GM21526 (cell line): ENCODE data around the gene TANGO2.

Source experiments
- ATAC-seq: cut with Tn5 transposase; IDR thresholded peaks from one replicate; pipeline ENCODE4 v1.9.1; 2021; ENCODE audit warnings: moderate library complexity; ENCODE audit not compliant: unreplicated experiment, low FRiP score

The TANGO2 gene

DNA sequence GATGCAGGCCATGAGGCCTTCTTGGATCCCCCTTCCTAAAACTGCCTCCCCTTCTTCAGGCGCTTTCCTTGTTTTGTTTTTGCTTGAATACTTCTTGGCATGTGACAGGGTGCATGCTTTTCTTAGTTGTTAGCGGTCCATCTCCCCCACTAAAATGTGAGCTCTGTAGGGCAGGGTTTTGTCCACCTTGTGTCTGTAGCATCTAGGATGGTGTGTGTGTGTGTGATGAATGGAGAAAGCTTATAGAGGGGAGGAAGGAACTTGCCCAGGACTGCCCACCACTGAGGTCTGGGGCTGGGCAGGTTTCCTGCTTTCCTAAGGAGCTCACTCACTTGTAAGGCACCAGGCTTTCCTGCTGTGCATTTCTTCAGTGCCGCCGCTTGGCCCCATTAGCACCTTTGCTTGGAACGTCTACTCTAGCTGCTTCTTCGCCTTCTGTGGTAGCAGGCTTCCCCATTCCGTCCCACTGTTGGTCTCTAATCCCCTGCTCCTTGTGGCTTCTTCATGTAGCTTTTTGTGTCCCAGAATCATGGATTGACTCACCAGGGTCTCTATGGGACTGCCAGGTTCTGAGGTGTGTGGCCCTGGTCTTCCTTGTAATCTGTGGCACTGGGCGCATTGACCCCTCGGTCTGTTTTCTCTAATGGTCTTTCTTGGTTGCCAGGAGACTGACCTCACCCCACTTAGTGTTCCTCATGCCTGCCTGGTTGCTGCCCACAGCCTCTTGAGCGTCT lies 62.4 kb downstream of the TANGO2 start:
- ATAC-seq: no peak

- no peak for ATAC-seq
Measured at GRCh38 chr22:20083891-20084546, 63.1 kb downstream of the TANGO2 start.

DNA sequence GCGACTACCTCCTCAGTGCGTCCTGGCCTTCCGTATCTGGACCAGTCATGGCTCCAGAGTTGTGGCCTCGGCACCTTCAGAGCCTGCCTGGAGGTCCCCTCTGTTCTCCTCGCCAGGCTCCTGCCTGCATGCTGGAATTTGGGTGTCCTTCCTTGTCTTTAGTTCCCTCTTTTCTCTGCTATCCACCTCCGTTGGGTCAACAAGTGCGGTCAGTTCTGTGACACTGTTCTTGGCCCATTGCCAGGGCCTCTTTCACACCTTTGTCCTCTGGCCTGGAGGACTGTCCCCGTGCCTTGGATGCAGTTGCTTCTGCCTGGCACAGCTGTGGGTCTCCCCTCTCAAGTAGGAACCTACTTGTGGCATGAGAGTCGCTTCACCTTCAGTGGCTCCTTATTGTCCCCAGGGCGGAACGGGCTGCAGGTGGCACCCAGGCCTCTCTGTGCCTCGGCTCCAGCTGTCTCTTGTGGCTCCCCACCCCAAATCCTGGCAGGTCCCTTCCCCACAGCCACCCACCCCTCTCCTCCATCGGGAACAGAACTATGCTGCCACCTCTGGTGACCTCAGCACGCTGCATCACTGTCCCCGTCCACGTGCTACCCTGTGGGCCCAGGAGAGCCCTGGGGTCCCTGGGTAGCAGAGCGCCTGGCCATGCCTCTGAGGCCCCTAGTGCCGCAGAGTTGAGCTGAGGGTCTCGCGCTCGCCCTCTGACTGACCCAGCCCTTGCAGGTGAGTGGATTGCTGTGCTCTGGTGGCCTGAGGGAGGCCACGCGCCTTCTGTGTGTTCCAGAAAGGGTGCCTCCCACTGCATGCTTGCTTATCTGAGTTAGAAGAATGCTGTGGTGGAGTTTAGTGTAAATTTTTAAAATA lies 63.9 kb downstream of the TANGO2 start:
- no peak for ATAC-seq

GRCh38 chr22:20085651-20086050 lies 64.7 kb downstream of the TANGO2 start:
- no peak for ATAC-seq

DNA sequence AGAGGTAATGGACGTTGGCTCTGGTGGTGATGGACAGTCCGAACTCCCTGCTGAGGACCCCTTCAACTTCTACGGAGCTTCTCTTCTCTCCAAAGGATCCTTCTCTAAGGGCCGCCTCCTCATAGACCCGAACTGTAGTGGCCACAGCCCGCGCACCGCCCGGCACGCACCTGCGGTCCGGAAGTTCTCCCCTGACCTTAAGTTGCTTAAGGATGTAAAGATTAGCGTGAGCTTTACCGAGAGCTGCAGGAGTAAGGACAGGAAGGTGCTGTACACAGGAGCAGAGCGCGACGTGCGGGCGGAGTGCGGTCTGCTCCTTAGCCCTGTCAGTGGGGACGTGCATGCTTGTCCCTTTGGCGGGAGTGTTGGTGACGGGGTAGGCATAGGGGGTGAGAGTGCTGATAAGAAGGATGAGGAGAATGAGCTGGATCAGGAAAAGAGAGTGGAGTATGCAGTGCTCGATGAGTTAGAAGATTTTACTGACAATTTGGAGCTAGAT lies 65.2 kb downstream of the TANGO2 start:
- ATAC-seq: no peak

- no peak for ATAC-seq
Measured at GRCh38 chr22:20086763-20087162, 65.9 kb downstream of the TANGO2 start.

GRCh38 chr22:20087319-20088262 lies 66.7 kb downstream of the TANGO2 start:
- ATAC-seq: no peak

GRCh38 chr22:20088263-20088648 lies 67.3 kb downstream of the TANGO2 start:
- ATAC-seq: no peak

DNA sequence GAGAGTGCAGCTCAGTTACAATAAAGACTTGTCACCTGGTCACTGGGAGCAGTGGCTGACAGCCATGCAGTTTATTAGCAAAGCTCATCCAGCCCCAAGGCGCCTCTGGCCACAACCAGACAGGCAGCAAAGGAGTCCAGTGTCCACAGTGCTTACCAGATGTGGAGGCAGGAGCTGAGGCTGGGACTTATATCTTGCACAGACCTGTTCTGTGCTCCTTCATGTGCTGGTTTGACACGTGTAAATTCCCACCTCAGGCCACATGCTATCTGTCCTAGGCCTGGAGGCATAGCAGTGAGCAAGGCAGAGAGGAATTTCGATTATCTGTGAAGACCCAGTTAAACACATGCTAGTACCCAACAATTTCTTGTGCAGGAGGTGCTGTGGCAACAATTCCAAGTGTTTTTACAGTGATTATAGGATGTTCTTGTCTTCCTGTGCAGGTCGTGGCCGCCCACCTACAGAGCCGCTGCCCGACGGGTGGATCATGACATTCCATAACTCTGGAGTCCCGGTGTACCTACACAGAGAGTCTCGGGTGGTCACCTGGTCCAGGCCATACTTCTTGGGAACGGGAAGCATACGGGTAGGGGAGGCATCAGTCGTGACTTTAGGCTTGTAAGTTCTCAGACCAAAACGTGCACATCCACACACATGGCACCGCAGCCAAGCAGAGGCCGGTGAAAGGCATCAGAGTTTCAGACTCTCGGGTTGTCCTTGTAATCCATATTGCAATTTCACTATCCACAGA lies 68.5 kb downstream of the TANGO2 start:
- no peak for ATAC-seq

GRCh38 chr22:20089977-20090729 lies 69.2 kb downstream of the TANGO2 start:
- no peak for ATAC-seq

- ATAC-seq: no peak
Measured at GRCh38 chr22:20090730-20091240, 69.9 kb downstream of the TANGO2 start.

- no peak for ATAC-seq
Measured at GRCh38 chr22:20091690-20092476, 71.0 kb downstream of the TANGO2 start.

- no peak for ATAC-seq
Measured at GRCh38 chr22:20092477-20092854, 71.6 kb downstream of the TANGO2 start.

DNA sequence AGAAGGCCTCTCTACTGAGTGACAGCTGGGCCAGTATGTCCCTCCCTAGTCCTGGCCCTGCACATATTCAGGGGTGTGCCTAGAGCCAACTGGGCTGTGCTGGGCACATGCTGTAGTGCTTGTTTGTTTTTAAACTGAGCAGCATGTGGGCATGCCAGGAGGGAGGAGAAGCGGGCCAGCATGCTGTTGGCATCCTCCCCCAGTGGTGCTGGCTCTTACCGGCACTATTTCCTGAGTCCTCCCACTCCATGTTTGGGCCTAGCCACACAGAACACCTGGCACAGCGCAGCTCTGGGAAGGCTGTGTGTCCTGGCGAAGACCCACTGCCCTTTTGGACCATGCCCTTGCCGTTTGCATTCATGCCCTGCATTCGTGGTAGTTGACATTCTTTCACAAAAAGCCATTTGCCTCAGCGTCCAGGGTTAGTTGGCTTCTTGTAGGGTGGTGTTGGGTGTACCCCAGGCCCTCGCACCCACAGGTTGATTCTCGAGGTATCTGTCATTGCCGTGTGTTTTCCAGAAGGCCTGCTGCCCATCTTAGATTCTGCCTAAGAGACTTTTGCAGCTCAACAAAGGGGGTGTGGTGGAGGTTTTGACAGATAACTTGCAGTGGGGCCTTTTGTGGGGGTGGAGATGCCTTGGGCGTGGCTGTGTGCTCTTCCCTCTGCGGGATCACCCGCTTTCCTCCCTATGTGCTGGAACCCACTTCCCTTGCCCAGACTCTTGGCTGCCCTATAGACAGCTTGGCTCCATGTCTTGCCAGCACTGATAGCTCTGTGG lies 72.7 kb downstream of the TANGO2 start:
- ATAC-seq: no peak

DNA sequence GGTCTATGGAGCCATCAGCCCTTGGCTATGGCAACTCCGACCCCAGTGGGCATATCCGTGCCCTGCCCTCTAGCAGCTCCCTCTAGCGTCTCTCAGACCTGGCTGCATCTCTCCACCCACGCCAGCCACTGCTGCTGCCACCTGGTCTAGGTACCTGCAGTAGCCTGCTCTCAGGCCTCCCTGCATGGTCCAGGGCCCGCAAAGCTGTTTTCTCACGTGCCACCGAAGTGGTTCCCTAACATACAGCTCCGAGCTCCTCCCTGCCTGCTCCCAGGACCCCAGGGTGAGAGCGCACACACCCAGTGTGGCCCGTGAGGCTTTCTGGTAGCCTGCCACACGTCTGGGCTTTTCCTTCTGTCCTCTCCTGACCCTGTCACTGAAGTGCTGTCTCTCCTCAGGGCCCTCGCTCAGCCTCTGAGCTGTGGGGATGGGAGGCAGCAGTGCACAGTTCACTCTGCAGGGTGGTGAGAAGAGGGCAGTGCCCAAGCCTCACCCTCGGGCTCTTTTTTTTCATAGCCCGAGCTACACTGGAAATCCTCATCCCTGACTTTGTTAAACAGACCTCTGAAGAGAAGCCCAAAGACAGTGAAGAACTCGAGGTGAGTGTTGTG lies 73.4 kb downstream of the TANGO2 start:
- ATAC-seq: no peak

GRCh38 chr22:20095521-20095920 lies 74.6 kb downstream of the TANGO2 start:
- ATAC-seq: no peak
